ENCODE measurements around the gene MRPL20.
"Not testable (repeated sequence)": the region's sequence is repeated elsewhere in the genome, so short reads cannot be mapped to it uniquely, and the experiment has no call there.

Gene MRPL20

DNA sequence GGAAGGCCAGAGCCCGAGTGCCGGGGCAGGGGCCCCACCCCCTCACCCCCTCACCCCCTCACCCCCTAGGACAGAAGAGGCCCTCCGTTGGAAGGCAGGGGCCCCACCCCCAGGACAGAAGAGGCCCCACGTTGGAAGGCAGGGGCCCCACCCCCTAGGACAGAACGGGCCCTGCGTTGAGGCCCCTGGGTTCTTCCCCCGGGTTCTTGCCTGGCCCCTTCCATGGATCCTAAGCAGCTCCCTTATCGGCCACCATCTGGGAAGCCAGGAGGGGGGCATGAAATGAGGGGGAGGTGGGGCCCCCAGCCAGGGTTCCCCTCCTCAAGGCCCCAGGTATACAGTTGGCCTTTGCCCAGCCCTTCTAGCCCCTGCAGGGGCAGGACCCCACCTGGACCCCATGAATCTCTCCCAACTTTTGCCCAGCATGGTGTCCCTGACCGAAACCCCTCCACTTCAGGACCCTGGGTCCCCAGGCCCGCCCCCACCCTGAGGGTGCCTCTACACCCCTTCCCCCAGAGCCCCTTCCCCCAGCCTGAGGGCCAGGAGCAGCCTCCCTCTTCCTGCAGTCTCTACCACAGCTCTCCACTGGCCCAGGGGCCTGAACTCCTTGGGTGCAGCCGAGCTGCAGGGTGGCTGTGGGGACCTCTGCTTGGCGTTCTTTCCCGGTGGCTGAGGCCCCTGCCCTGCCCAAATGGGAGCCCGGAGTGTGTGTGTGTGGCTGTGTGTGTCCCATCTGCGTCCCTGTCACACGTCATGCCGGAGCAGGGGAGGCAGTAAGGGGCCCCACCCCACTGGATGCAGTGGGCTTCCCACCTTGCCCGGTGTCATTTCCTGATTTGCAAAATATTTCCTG is 24.1 kb upstream of the MRPL20 start:
- TF ChIP-seq, protein P1, sequence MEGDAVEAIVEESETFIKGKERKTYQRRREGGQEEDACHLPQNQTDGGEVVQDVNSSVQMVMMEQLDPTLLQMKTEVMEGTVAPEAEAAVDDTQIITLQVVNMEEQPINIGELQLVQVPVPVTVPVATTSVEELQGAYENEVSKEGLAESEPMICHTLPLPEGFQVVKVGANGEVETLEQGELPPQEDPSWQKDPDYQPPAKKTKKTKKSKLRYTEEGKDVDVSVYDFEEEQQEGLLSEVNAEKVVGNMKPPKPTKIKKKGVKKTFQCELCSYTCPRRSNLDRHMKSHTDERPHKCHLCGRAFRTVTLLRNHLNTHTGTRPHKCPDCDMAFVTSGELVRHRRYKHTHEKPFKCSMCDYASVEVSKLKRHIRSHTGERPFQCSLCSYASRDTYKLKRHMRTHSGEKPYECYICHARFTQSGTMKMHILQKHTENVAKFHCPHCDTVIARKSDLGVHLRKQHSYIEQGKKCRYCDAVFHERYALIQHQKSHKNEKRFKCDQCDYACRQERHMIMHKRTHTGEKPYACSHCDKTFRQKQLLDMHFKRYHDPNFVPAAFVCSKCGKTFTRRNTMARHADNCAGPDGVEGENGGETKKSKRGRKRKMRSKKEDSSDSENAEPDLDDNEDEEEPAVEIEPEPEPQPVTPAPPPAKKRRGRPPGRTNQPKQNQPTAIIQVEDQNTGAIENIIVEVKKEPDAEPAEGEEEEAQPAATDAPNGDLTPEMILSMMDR (conservative IDR thresholded peaks at IDR 0.05; ENCODE audit: low read depth, low read length) = no peak
- no peak for DNase-seq (ENCODE audit: low read depth)
- no peak overlapping the region for H3K4me3 ChIP-seq (ENCODE audit: low read length)

DNA sequence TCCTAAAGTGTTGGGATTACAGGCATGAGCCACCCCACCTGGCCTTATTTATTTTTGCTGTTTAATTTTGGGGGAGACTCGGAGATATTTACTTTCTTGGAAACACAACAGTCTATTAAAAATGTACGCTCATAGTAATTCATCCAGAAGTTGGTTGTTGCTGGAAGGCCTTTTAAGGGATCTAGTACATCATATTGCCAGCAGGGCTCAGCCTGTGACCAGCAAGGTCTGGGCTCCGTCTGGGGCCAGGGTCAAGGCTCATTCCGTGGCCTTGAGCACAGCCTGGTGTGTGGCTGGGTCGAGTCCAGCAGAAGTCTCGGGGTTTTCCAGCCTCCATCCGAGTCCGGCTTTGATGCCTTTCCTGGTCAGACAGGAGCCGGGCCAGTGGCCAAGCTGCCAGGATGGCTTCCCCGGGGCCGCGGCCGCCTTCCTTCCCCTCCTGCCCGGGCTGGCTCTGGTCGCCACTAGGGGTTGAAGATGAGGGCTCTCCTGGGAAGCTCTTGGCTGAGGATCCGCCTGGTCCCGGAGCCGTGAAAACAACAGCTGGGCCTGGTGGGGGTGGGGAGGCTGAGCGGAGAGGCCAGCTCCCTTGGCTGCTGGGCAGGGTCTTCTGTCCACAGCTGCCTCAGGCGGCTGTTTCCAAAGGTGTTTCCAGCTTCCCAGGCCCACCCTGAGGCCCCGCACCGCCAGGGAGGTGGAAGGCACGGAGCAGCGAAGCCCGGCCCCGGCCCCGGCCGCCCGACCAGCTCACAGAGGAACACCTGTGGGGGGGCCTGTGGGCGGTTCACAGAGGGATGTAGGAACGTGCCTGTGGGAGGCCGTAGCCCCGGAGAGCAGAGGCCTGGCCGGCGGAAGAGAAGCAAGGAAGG is 23.3 kb upstream of the MRPL20 start:
- H3K4me3 ChIP-seq (ENCODE audit: low read length) = no peak overlapping the region
- TF ChIP-seq, protein P1 (conservative IDR thresholded peaks at IDR 0.05; ENCODE audit: low read depth, low read length) = no peak
- DNase-seq (ENCODE audit: low read depth) = no peak

DNA sequence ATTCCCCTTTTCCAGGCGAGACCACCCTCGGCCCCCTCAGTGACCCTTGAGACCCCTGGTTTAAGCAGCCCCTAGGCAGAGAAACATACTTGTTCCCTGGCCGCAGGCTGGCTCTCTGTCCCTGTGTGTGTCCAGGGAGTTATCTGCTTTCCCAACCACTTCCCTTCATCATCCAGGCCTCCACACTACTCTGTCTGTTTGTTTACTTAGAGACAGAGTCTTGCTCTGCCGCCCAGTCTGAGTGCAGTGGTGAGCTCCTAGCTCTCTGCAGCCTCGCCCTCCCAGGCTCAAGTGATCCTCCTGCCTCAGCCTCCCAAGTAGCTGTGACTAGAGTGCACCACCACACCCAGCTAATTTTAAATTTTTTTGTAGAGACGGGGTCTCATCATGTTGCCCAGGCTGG is 22.6 kb upstream of the MRPL20 start:
- no peak for DNase-seq (ENCODE audit: low read depth)
- TF ChIP-seq, protein P1 (conservative IDR thresholded peaks at IDR 0.05; ENCODE audit: low read depth, low read length) = no peak
- H3K4me3 ChIP-seq (ENCODE audit: low read length) = no peak overlapping the region

DNA sequence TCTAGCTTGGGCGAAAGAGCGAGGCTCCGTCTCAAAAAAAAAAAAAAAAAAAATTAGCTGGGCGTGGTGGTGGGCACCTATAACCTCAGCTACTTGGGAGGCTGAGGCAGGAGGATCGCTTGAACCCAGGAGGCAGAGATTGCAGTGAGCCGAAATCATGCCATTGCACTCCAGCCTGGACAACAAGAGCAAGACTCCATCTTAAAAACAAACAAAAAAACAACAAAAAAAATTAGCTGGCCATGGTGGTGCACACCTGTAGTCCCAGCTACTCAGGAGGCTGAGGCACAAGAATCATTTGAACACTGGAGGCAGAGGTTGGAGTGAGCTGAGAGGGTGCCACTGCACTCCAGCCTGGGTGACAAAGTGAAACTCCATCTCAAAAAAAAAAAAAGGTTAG is 21.9 kb upstream of the MRPL20 start:
- DNase-seq (ENCODE audit: low read depth); H3K4me3 ChIP-seq (ENCODE audit: low read length): not testable (repeated sequence)

DNA sequence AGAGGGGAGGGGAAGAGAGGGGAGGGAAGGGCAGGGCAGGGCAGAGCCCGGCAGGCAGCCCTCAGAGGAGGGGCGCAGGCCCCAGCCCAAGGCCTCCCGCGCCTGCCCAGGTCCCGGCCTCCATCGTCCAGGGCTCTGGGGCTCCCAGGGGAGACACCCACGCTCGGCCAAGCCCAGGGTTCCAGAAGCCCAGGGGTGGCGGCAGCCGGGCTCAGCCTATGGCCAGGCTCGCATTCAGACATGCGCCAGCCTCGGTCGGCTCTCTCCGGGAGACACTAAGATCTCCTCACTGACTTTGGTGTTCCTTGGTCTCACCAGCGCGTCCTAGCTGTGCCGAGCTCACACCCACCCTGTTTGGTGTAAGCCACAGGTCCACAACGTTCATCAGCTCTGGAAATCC is 21.1 kb upstream of the MRPL20 start:
- TF ChIP-seq, protein P1 (conservative IDR thresholded peaks at IDR 0.05; ENCODE audit: low read depth, low read length) = no peak

DNA sequence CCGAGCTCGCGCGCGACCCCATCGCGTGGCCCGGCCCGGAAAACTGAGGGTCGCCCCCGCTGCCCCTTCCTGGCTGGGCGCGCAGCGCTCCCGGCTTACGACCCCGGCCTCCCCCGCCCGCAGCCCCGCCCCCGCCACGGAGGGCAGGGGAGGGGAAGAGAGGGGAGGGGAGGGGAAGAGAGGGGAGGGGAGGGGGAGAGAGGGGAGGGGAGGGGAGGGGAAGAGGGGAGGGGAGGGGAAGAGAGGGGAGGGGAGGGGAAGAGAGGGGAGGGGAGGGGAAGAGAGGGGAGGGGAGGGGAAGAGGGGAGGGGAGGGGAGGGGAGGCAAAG is 20.7 kb upstream of the MRPL20 start:
- no peak for DNase-seq (ENCODE audit: low read depth)
- H3K4me3 ChIP-seq (ENCODE audit: low read length) = no peak overlapping the region
- TF ChIP-seq, protein P1 (conservative IDR thresholded peaks at IDR 0.05; ENCODE audit: low read depth, low read length) = no peak

More for the DNA sequence above, 21.1 kb upstream of the MRPL20 start:
- no peak for DNase-seq (ENCODE audit: low read depth)
- no peak overlapping the region for H3K4me3 ChIP-seq (ENCODE audit: low read length)

DNA sequence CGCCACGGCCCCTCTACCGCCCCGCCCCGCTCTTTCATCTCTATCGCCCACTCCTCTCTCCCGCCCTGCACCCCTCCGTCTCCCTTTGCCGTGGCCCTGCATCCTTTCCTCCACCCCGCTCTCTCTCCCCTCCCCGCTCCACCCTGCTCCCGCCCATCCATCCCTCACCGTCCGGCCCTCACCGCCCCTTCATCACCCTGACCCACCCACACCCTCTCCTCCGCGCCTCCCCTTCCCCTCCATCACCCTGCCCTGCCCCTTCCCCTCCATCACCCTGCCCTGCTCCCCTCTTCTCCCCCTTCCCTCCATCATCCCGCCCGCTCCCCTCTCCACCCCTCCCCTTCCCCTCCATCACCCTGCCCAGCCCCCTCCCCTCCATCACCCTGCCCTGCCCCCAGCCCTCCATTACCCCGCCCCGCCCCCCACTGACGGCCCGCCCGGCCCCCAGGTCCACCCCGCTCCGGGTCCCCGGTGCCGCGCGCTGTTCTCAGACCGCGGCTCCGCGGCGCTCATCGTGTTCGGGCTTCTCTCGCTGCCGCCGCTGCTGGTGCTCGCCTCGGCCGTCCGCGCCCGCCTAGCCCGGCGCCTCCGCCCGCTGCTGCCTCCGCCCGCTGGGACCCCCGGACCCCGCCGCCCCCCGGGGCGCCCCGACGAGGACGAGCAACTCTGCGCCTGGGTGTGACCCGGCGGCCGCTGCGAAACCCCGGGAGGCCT is 20.2 kb upstream of the MRPL20 start:
- TF ChIP-seq, protein P1 (conservative IDR thresholded peaks at IDR 0.05; ENCODE audit: low read depth, low read length) = no peak
- DNase-seq (ENCODE audit: low read depth) = no peak
- H3K4me3 ChIP-seq (ENCODE audit: low read length) = no peak overlapping the region

Measured in retinal pigment epithelial cell (primary cell).